Measurements from ENCODE around the gene GUCY1A1. TPM values are rescaled to one million over a fixed set of nuclear protein-coding genes. Genes with fewer than 3 reads are reported as not detected.

GUCY1A1 gene
- total RNA-seq, 1 donor from 2014 or later = 0.79 TPM

DNA sequence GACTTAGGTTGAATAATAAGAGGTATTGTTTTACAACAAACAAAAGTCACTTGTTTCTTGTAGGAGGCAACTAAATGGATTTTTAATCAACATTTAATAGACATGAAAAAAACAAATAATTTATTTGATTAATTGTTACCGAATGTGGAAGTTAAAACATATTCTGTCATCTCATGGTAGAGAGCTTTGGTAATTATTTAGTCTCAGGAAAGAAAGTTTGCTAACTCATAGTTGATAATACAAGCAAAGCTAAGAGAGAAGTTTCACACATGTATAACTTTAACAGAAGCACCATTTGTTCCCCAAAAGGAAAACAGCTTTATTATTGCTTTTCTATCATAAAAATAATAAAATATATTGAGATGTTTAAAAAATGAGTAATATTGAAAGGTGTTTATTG lies 44.9 kb downstream of the GUCY1A1 start:
- Histone ChIP-seq H3K4me3 (ENCODE audit: low read depth, low read length) (no peak overlapping the region), H3K36me3 (ENCODE audit: control insufficient read depth, insufficient read depth, low read length) (no peaks in the 10 kb centered on the region), H3K27me3 (ENCODE audit: control insufficient read depth, insufficient read depth, low read length) (no peaks in the 10 kb centered on the region)
- DNase-seq (ENCODE audit: low read depth) (no peak), FAIRE-seq (no peak)
- no peak for TF ChIP-seq CTCF (IDR thresholded peaks at IDR 0.05; ENCODE audit: insufficient read depth, low read length, severe bottlenecking)

DNA sequence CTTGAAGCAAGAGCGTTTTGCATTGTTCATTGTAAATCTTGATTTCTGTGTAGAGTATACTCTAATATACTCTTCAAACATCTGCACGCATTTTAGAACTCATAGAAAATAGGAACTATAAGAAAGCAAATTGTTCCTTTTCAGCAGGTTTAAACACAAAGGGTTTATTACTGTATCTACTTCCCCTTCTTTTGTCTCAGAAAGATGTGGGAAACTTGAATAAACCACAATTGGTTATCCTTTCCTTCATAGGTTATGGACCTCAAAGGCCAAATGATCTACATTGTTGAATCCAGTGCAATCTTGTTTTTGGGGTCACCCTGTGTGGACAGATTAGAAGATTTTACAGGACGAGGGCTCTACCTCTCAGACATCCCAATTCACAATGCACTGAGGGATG lies 46.2 kb downstream of the GUCY1A1 start:
- Histone ChIP-seq H3K27me3 (ENCODE audit: control insufficient read depth, insufficient read depth, low read length) (no peaks in the 10 kb centered on the region), H3K4me3 (ENCODE audit: low read depth, low read length) (no peak overlapping the region), H3K36me3 (ENCODE audit: control insufficient read depth, insufficient read depth, low read length) (no peaks in the 10 kb centered on the region)
- DNase-seq (ENCODE audit: low read depth) (no peak), FAIRE-seq (no peak)
- no peak for TF ChIP-seq CTCF (IDR thresholded peaks at IDR 0.05; ENCODE audit: insufficient read depth, low read length, severe bottlenecking)

DNA sequence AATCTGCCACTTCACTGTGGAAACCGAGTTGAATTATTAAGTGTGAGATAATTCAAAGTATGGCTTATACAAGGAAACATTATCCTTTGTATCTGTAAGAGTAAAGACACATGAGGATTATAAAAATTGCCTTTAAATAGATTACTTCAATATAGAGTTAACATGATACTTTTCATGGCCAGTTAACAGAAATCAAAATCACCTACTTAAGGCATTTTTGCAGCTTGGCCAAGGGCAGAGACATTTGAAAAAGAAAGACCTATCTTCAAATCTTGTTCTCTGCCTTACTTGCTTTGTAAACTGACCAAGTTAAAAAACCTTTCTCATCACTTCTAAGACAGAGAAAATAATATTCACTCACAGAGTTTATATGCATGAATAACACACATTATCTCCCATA lies 47.3 kb downstream of the GUCY1A1 start:
- FAIRE-seq = no peak
- TF ChIP-seq CTCF (IDR thresholded peaks at IDR 0.05; ENCODE audit: insufficient read depth, low read length, severe bottlenecking) = no peak

DNA sequence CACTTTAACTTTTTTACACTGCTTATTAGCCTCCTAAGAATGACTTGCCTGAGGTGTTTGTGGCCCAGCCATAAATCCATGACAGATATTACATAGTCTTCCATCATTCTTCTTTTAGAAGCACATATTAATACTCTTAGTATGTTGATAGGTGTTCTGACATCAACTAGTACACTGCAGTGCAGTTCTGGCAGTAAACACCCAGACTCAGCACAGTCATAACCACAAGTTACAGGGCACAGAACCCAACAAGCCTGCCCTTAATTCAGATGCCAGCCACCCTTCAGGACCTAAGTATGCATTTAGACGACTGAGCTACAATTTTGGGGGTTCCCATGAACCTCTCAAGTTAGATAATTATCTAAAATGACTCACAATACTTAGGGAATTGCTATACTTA lies 55.7 kb downstream of the GUCY1A1 start:
- Histone ChIP-seq H3K4me3 (ENCODE audit: low read depth, low read length) (no peak overlapping the region), H3K36me3 (ENCODE audit: control insufficient read depth, insufficient read depth, low read length) (no peaks in the 10 kb centered on the region), H3K27me3 (ENCODE audit: control insufficient read depth, insufficient read depth, low read length) (no peaks in the 10 kb centered on the region)
- FAIRE-seq (no peak), DNase-seq (ENCODE audit: low read depth) (no peak)
- no peak for TF ChIP-seq CTCF (IDR thresholded peaks at IDR 0.05; ENCODE audit: insufficient read depth, low read length, severe bottlenecking)

More for the DNA sequence above, 47.3 kb downstream of the GUCY1A1 start:
- Histone ChIP-seq H3K36me3 (ENCODE audit: control insufficient read depth, insufficient read depth, low read length) (no peaks in the 10 kb centered on the region), H3K4me3 (ENCODE audit: low read depth, low read length) (no peak overlapping the region), H3K27me3 (ENCODE audit: control insufficient read depth, insufficient read depth, low read length) (no peaks in the 10 kb centered on the region)
- DNase-seq (ENCODE audit: low read depth) = no peak

DNA sequence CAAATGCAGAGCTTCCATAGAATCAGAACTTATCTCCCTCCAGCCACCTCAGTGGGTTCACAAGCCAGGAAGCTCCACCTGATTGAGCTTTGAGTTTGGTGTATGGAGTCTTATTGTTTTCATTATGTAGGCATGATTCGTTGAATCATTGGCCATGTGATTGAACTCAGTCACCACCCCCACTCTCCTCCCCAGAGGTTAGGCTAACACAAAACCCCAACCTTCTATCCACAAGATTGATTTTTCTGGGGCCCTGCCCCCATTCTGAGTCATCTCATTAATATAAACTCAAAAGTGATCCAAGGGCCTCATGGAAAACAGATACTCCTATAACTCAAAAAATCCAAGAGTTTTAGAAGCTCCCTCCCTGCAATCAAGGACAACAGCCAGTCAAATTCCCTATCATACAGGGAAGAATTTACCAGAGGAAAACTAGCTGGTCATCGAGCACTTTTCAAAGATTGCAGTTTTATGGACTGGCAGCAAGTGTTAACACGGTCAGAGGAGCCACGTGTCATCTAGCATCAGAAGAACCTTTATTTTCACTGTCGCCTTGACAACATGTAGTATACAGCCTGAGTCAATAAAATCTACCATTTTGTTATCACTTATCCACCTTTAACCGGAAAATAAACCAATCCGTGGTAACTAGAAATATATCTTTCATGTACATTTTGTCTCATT lies 56.3 kb downstream of the GUCY1A1 start:
- no peak for DNase-seq (ENCODE audit: low read depth)
- Histone ChIP-seq H3K27me3 (ENCODE audit: control insufficient read depth, insufficient read depth, low read length) (no peaks in the 10 kb centered on the region), H3K4me3 (ENCODE audit: low read depth, low read length) (no peak overlapping the region), H3K36me3 (ENCODE audit: control insufficient read depth, insufficient read depth, low read length) (no peaks in the 10 kb centered on the region)
- TF ChIP-seq CTCF (IDR thresholded peaks at IDR 0.05; ENCODE audit: insufficient read depth, low read length, severe bottlenecking) = no peak
- FAIRE-seq = no peak

GRCh38 chr4:155724731-155725130 lies 58.1 kb downstream of the GUCY1A1 start:
- Histone ChIP-seq H3K4me3 (ENCODE audit: low read depth, low read length) (no peak overlapping the region), H3K27me3 (ENCODE audit: control insufficient read depth, insufficient read depth, low read length) (no peaks in the 10 kb centered on the region), H3K36me3 (ENCODE audit: control insufficient read depth, insufficient read depth, low read length) (no peaks in the 10 kb centered on the region)
- TF ChIP-seq CTCF (IDR thresholded peaks at IDR 0.05; ENCODE audit: insufficient read depth, low read length, severe bottlenecking) = no peak
- FAIRE-seq (no peak), DNase-seq (ENCODE audit: low read depth) (peak; percentile 23)

All from bronchial epithelial cell (primary cell).